ENCODE results near the gene TTL. TPM values are rescaled to one million over a fixed set of nuclear protein-coding genes. Genes with fewer than 3 reads are reported as not detected.
"Not testable (repeated sequence)": the region's sequence is repeated elsewhere in the genome, so short reads cannot be mapped to it uniquely, and the experiment has no call there.

The TTL gene
- total RNA-seq (10 to 100 TPM; 60.5 to 84.9 TPM), polyA plus RNA-seq (ENCODE audit: insufficient read length in 2 of 2) (10 to 100 TPM; 80.2 to 93.9 TPM)
- long read RNA-seq, donor 1, full-length matches to known transcripts = 13 of 13 reads
- long read RNA-seq, donor 1, partial matches to known transcripts = 0 of 13 reads
- long read RNA-seq, donor 1, other reads (novel, unspliced or antisense) = 0 of 13 reads
- long read RNA-seq, donor 2, full-length matches to known transcripts = 5 of 5 reads
- long read RNA-seq, donor 2, partial matches to known transcripts = 0 of 5 reads
- long read RNA-seq, donor 2, other reads (novel, unspliced or antisense) = 0 of 5 reads
- long read RNA-seq, donor 3, full-length matches to known transcripts = 7 of 7 reads
- long read RNA-seq, donor 3, partial matches to known transcripts = 0 of 7 reads
- long read RNA-seq, donor 3, other reads (novel, unspliced or antisense) = 0 of 7 reads
- long read RNA-seq, donor 4, full-length matches to known transcripts = 2 of 10 reads
- long read RNA-seq, donor 4, partial matches to known transcripts = 8 of 10 reads
- long read RNA-seq, donor 4, other reads (novel, unspliced or antisense) = 0 of 10 reads

DNA sequence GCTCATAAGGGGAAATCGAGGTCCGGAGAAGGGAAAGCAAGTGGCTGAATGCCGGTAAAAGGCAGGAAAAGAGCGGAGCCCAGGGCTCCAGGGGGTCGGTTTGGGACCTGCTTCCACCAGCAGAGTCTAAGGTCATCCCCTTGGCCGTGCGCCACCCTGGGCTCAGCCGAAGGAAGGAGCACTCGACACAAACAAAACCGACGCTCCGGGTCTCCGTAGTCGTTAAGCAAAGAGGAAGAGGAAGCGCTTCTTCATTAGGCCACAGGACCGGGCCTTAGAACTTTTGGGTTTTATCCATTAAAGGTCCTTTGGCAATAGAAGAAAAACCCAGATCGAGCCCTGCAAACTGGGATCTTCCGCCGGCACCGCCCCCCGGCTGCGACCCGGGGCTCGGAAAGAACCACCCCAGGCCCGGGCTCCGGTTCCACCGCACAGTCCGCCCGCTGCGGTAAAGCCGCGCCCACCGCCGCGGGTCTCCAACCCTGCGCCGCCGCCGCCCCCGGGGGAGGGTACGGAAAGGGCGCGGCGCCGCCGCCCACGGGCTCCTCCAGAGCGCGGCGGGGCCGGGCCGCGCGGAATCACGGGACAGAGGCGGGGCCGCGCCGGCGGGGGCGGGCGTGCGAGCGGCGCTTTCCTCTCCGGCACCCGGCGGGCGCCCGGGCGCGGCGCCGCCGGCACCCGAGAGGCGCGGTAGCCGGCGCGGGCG, at the start of gene TTL:
Gene TTL, plus strand, starts transcription at position 629 of the 706 bp plus-strand sequence. CDS start 189 bp downstream, outside the sequence.
- under 1% methylated on average over 82 of the region's 82 CpGs for WGBS (ENCODE audit: insufficient coverage)

GRCh38 chr2:112432390-112432734, 49.6 kb upstream of the TTL start:
- WGBS (ENCODE audit: insufficient coverage) = 12% methylated on average over 15 of the region's 22 CpGs
- not testable (repeated sequence) for H3K4me3 ChIP-seq (ENCODE audit: low read depth, low read length); H3K4me1 ChIP-seq (ENCODE audit: control insufficient read depth, insufficient read depth, low read length); H3K27ac ChIP-seq (ENCODE audit: low read depth, low read length); H3K27me3 ChIP-seq (ENCODE audit: control insufficient read depth, insufficient read depth, low read length); H3K9me3 ChIP-seq (ENCODE audit: control insufficient read depth, insufficient read depth, low read length); DNase-seq (ENCODE audit: low read depth in 4 of 6, low spot score in 6 of 6); H3K36me3 ChIP-seq (ENCODE audit: control insufficient read depth, insufficient read depth, low read length)

More for the DNA sequence above, at the start of gene TTL:
- peak within 1 kb of the TSS; percentile 85 for H3K4me3 ChIP-seq (ENCODE audit: low read depth, low read length)
- H3K36me3 ChIP-seq (ENCODE audit: control insufficient read depth, insufficient read depth, low read length) = no peaks in the 10 kb centered on the region
- no peaks in the 10 kb centered on the region for H3K27me3 ChIP-seq (ENCODE audit: control insufficient read depth, insufficient read depth, low read length)
- peak; percentile 52 to 94 (median 71) for DNase-seq (ENCODE audit: low read depth in 4 of 6, low spot score in 6 of 6)
- peak within 1 kb of the TSS; percentile 92 for H3K27ac ChIP-seq (ENCODE audit: low read depth, low read length)
- H3K4me1 ChIP-seq (ENCODE audit: control insufficient read depth, insufficient read depth, low read length) = peaks cover 26% of the 10 kb centered on the region
- no peaks in the 10 kb centered on the region for H3K9me3 ChIP-seq (ENCODE audit: control insufficient read depth, insufficient read depth, low read length)

- under 1% methylated on average over 60 of the region's 98 CpGs for WGBS (ENCODE audit: insufficient coverage)
- H3K36me3 ChIP-seq (ENCODE audit: control insufficient read depth, insufficient read depth, low read length); H3K9me3 ChIP-seq (ENCODE audit: control insufficient read depth, insufficient read depth, low read length); H3K4me1 ChIP-seq (ENCODE audit: control insufficient read depth, insufficient read depth, low read length); DNase-seq (ENCODE audit: low read depth in 4 of 6, low spot score in 6 of 6); H3K27me3 ChIP-seq (ENCODE audit: control insufficient read depth, insufficient read depth, low read length); H3K27ac ChIP-seq (ENCODE audit: low read depth, low read length): not testable (repeated sequence)
- peak overlapping the region; percentile 21 for H3K4me3 ChIP-seq (ENCODE audit: low read depth, low read length)
These were observed 49.0 kb upstream of the TTL start for GRCh38 chr2:112432735-112433479.

DNA sequence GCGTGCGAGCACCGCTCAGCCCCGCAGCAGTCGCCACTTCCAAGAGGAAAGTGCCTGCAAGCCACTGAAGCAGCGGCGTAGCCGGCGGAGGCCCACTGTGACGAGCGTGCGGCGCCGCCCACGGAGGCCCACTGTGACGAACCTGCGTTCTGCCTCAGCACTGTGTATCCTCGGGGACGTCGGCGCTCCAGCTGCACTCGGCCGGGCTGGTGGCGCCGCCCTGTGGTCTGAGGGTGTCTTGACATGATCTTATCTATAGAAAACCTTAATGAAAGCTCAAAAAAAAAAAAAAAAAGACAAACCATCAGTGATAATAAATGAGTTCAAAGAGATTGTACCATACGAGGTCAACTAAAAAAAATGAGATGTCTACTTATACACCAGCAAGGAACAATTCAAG, 48.5 kb upstream of the TTL start, which contains the start of gene RGPD8:
Gene RGPD8, minus strand, starts transcription at position 166 of the 400 bp plus-strand sequence. CDS start 192 bp downstream, outside the sequence.
- no CpG with 5 or more reads among the region's 26 CpGs for WGBS (ENCODE audit: insufficient coverage)
- H3K4me1 ChIP-seq (ENCODE audit: control insufficient read depth, insufficient read depth, low read length); H3K9me3 ChIP-seq (ENCODE audit: control insufficient read depth, insufficient read depth, low read length); H3K27ac ChIP-seq (ENCODE audit: low read depth, low read length); H3K27me3 ChIP-seq (ENCODE audit: control insufficient read depth, insufficient read depth, low read length); H3K36me3 ChIP-seq (ENCODE audit: control insufficient read depth, insufficient read depth, low read length): not testable (repeated sequence)
- peak; percentile 29 to 97 (median 78) for DNase-seq (ENCODE audit: low read depth in 4 of 6, low spot score in 6 of 6)
- peak within 1 kb of the TSS; percentile 21 for H3K4me3 ChIP-seq (ENCODE audit: low read depth, low read length)

- Histone ChIP-seq H3K27ac (ENCODE audit: low read depth, low read length) (no peak overlapping the region), H3K4me1 (ENCODE audit: control insufficient read depth, insufficient read depth, low read length) (peaks cover 8% of the 10 kb centered on the region), H3K4me3 (ENCODE audit: low read depth, low read length) (no peak overlapping the region), H3K27me3 (ENCODE audit: control insufficient read depth, insufficient read depth, low read length) (no peaks in the 10 kb centered on the region), H3K36me3 (ENCODE audit: control insufficient read depth, insufficient read depth, low read length) (no peaks in the 10 kb centered on the region), H3K9me3 (ENCODE audit: control insufficient read depth, insufficient read depth, low read length) (no peaks in the 10 kb centered on the region)
- no peak for DNase-seq (ENCODE audit: low read depth in 4 of 6, low spot score in 6 of 6)
- 73% methylated on average over 24 of the region's 31 CpGs for WGBS (ENCODE audit: insufficient coverage)
These were observed 47.8 kb upstream of the TTL start for GRCh38 chr2:112433932-112434730.

- H3K36me3 ChIP-seq (ENCODE audit: control insufficient read depth, insufficient read depth, low read length); H3K9me3 ChIP-seq (ENCODE audit: control insufficient read depth, insufficient read depth, low read length); H3K27me3 ChIP-seq (ENCODE audit: control insufficient read depth, insufficient read depth, low read length); H3K4me3 ChIP-seq (ENCODE audit: low read depth, low read length); H3K4me1 ChIP-seq (ENCODE audit: control insufficient read depth, insufficient read depth, low read length); H3K27ac ChIP-seq (ENCODE audit: low read depth, low read length): not testable (repeated sequence)
- 68% methylated on average over 23 of the region's 33 CpGs for WGBS (ENCODE audit: insufficient coverage)
- DNase-seq (ENCODE audit: low read depth in 4 of 6, low spot score in 6 of 6) = peak in 1 of 6 donors; percentile 0
These were observed 46.9 kb upstream of the TTL start for GRCh38 chr2:112434890-112435715.

GRCh38 chr2:112435716-112436431, 46.1 kb upstream of the TTL start:
- H3K4me1 ChIP-seq (ENCODE audit: control insufficient read depth, insufficient read depth, low read length); H3K4me3 ChIP-seq (ENCODE audit: low read depth, low read length); H3K36me3 ChIP-seq (ENCODE audit: control insufficient read depth, insufficient read depth, low read length); H3K9me3 ChIP-seq (ENCODE audit: control insufficient read depth, insufficient read depth, low read length); H3K27ac ChIP-seq (ENCODE audit: low read depth, low read length); H3K27me3 ChIP-seq (ENCODE audit: control insufficient read depth, insufficient read depth, low read length): not testable (repeated sequence)
- DNase-seq (ENCODE audit: low read depth in 4 of 6, low spot score in 6 of 6) = peak in 1 of 6 donors; percentile 0
- 83% methylated on average over 9 of the region's 18 CpGs for WGBS (ENCODE audit: insufficient coverage)

- not testable (repeated sequence) for H3K4me1 ChIP-seq (ENCODE audit: control insufficient read depth, insufficient read depth, low read length); H3K27ac ChIP-seq (ENCODE audit: low read depth, low read length); H3K36me3 ChIP-seq (ENCODE audit: control insufficient read depth, insufficient read depth, low read length); DNase-seq (ENCODE audit: low read depth in 4 of 6, low spot score in 6 of 6); H3K9me3 ChIP-seq (ENCODE audit: control insufficient read depth, insufficient read depth, low read length); H3K27me3 ChIP-seq (ENCODE audit: control insufficient read depth, insufficient read depth, low read length); H3K4me3 ChIP-seq (ENCODE audit: low read depth, low read length)
- 100% methylated on average over 4 of the region's 10 CpGs for WGBS (ENCODE audit: insufficient coverage)
These were observed 45.0 kb upstream of the TTL start for GRCh38 chr2:112436993-112437392.
